ENCODE data around the gene GPD2.

GPD2 gene

DNA sequence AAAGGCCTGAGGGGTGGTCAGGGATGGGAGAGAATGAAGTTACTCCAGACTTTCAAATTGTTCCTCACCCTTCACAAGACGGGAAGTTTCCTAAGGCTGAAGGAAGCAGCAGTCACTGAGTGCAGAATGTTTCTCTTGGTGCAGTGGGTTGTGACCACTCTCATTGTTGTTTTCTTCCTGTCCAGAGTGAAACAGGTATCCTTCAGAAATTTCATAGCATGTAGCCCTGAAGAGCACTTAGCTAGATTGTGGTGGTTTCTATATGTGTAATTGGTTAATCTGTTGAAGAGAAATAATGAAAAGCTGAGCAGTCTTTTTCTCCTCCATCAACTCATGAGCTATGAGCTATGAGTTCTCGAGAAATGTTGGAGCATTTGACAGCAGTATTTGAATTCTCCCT, 96.8 kb downstream of the GPD2 start:
- DNase-seq, result no peak

- DNase-seq, result no peak
Measured at GRCh38 chr2:156536534-156536933, 100.4 kb downstream of the GPD2 start.

GRCh38 chr2:156537141-156537540, 101.0 kb downstream of the GPD2 start:
- DNase-seq, result no peak

- DNase-seq, result no peak
Measured at GRCh38 chr2:156538083-156538504, 101.9 kb downstream of the GPD2 start.

- no peak for DNase-seq
Measured at GRCh38 chr2:156539086-156539860, 103.1 kb downstream of the GPD2 start.

- DNase-seq, result no peak
Measured at GRCh38 chr2:156540706-156541105, 104.5 kb downstream of the GPD2 start.

- no peak for DNase-seq
Measured at GRCh38 chr2:156541229-156541628, 105.0 kb downstream of the GPD2 start.

GRCh38 chr2:156541706-156542105, 105.5 kb downstream of the GPD2 start:
- DNase-seq, result no peak

- no peak for DNase-seq
Measured at GRCh38 chr2:156548413-156548812, 112.2 kb downstream of the GPD2 start.

DNA sequence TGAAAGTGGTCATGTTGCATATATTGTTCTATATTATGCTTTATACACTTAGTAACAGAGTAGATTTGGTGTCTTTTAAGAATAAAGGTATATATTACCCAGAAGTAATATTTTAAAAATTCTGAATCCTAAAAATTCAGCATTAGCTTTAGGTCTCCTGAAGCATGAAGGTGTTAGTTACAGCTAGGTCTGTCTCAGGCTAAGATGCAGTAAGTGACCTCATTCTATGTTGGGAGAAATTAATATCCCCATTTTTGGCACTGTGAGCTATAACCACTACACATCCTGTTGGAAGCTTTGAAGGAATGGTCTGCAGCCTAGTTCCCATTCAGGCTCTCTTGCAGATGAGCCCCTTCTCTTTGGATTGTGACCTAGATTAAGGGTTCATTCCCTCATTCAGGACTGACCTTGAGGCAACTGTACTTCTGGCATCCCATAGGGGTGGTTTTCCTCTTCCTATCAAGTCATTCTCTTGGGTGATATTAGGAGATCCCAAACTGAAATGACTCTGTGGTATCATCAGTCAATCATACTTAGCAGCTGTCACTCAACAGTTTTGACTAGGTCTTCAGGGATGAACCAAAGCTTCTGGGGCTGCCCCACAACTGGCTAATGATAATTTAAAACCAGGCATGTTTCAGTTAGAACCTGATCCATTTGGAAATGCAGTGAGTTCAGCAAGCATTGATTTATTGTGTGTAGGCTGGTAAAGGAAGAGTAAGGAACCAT, 117.7 kb downstream of the GPD2 start:
- DNase-seq, result no peak

- no peak for DNase-seq
Measured at GRCh38 chr2:156561326-156561725, 125.1 kb downstream of the GPD2 start.

DNA sequence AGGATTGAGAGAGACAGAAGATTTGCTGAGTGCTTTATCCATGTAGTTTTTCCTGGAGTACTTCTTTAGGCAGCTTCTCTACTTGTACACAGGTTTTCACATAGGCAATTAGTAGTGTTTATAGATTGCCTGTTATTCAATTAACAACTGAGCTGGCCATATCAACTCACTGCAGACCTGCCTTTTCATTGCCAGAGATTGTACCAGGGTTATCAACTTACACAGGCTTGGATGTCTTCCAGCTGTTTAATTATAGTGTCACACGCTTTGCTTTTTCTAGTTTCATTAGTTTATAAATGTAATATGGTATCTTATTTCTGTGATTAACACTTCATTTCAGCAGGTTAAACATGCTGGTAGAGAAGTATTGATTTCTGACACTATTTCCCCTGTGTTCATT, 125.9 kb downstream of the GPD2 start:
- DNase-seq, result no peak

DNA sequence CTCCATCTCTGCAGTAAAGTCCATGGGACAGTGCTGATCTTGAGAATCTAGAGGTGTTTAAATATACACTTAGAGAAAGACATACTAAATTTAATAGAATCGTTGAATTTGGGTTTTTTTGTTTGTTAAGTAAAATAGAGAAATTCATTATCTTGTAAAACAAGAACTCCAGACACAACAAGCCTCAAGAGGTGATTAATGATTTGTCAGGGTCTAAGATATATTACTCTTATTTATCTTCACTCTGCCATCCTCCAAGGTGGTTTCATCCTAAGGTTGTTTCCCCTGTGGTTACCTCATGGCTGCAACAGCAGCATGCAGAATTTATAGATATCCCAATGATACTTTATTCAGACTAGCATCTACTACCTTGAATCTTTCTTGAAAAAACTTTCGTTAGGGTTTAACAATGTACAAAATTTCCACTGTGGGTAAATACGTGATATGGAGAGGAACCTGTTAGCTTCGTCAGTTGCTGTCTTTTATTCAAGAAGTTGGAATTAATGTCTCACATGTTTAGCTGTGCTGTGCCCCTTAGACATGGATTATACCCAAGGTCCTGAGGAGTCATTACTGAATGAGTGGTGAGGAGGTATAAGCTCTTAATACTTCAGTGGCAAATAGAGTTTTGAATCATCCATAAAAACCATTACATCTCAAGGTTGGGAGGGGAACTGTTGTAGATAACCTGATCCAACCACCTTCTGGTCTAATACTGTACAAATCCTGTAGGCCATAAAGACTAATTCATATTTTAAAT, 128.0 kb downstream of the GPD2 start:
- DNase-seq, result no peak

DNA sequence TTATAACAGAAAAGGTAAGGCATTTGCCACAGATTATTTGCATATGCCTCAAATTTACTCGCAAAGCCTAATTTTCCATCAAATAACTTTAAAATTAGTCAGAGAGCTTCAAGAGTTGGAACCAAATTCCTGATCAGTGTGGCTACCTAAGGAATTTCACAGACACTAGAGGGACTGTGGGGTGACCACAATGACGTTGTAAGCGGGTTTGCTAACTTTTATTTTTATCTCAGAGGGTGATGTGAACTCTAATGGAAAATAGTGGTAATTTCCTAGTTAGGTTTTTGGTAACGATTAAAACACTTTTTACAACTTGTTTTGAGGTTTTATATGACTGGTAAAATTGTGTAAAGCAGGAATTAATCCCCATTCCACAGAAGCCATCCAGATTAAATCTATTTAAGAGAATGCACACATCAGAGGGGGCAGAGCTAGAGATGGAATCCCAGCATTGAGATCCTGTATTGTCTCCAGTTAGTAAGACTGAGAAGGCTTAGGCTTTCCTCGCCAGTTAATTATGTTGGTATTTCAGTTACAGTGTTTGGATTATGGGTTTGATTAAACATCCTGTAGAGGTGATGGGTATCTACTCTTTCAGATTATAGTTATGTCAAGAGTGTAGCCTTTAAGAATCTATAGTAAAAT, 129.0 kb downstream of the GPD2 start:
- no peak for DNase-seq

- DNase-seq, result no peak
Measured at GRCh38 chr2:156573710-156574109, 137.5 kb downstream of the GPD2 start.

GRCh38 chr2:156574112-156574511, 137.9 kb downstream of the GPD2 start:
- no peak for DNase-seq

- no peak for DNase-seq
Measured at GRCh38 chr2:156576005-156576404, 139.8 kb downstream of the GPD2 start.

DNA sequence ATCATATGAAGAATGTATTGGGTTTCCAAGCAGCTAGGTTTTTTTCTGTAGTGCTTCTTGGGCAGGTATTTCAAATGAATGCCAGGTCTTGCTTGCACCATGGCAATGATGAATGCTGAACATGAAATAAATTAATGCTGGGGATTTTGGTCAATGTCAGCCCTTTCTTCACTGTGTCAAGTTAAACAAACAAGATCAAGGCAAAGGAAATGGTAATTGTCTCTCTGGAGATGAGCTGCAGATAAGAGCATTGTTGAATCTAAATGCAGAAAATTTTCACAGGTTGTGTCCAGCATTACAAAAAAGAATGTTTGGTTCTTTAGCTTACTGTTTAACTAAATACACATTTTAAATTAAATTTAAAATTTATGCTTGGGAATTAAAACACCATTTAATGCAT, 144.3 kb downstream of the GPD2 start:
- no peak for DNase-seq

DNA sequence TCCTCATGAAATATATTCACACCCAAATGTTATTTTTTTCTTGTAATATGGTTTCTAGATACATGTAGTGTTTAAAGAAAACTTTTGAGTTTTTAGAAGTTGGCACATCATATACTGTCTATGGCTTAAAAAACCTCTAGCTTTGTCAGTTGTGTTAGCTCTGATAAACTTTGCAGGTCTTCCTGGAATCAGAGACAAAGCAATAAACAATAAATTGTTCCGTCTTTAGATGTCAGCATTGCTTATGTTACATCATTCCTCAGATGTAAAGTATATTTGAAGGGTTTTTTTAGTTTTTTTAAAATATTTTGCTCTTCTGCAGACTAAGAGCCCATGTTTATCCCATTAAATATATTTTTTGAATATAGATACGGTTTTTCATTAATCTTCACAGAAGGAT, 145.1 kb downstream of the GPD2 start:
- no peak for DNase-seq

- DNase-seq, result peak in 2 of 4 experiments; percentile 11 to 18
Measured at GRCh38 chr2:156585457-156585856, 149.3 kb downstream of the GPD2 start.

- no peak for DNase-seq
Measured at GRCh38 chr2:156586621-156587020, 150.4 kb downstream of the GPD2 start.

- peak; percentile 2 to 39 (median 20) for DNase-seq
Measured at GRCh38 chr2:156589381-156590079, 153.4 kb downstream of the GPD2 start.
